ENCODE measurements around the gene ZNHIT2.
A peak's percentile ranks its signal among the peaks of the same experiment; 100 is the strongest.

ZNHIT2 gene

GRCh38 chr11:65104628-65105027, 12.9 kb downstream of the ZNHIT2 start:
- Histone ChIP-seq H3K27me3 (ENCODE audit: insufficient read depth, poor library complexity, severe bottlenecking) (no peaks in the 10 kb centered on the region), H3K36me3 (ENCODE audit: low read depth) (0 out of 2 replicates have a peak, but pooled peaks cover 8% of the 10 kb centered on the region), H3K4me1 (ENCODE audit: insufficient read depth, poor library complexity, severe bottlenecking) (no peaks in the 10 kb centered on the region), H3K27ac (ENCODE audit: poor library complexity, severe bottlenecking) (no peak overlapping the region), H3K4me3 (ENCODE audit: severe bottlenecking) (no peak overlapping the region), H3K9me3 (ENCODE audit: severe bottlenecking) (no peaks in the 10 kb centered on the region)
- DNase-seq (ENCODE audit: low spot score) (no peak), ATAC-seq (ENCODE audit: low read depth) (no peak)
- TF ChIP-seq CTCF (IDR thresholded peaks at IDR 0.05; ENCODE audit: poor library complexity, severe bottlenecking), result no peak

GRCh38 chr11:65103476-65103875, 14.0 kb downstream of the ZNHIT2 start:
- Histone ChIP-seq H3K9me3 (ENCODE audit: severe bottlenecking) (no peaks in the 10 kb centered on the region), H3K36me3 (ENCODE audit: low read depth) (0 out of 2 replicates have a peak, but pooled peaks cover 9% of the 10 kb centered on the region), H3K27me3 (ENCODE audit: insufficient read depth, poor library complexity, severe bottlenecking) (no peaks in the 10 kb centered on the region), H3K4me1 (ENCODE audit: insufficient read depth, poor library complexity, severe bottlenecking) (no peaks in the 10 kb centered on the region), H3K27ac (ENCODE audit: poor library complexity, severe bottlenecking) (no peak overlapping the region), H3K4me3 (ENCODE audit: severe bottlenecking) (no peak overlapping the region)
- ATAC-seq (ENCODE audit: low read depth) (no peak), DNase-seq (ENCODE audit: low spot score) (no peak)
- no peak for TF ChIP-seq CTCF (IDR thresholded peaks at IDR 0.05; ENCODE audit: poor library complexity, severe bottlenecking)

- no peaks in the 10 kb centered on the region for H3K4me1 ChIP-seq (ENCODE audit: insufficient read depth, poor library complexity, severe bottlenecking)
- H3K4me3 ChIP-seq (ENCODE audit: severe bottlenecking), result no peak overlapping the region
- H3K36me3 ChIP-seq (ENCODE audit: low read depth), result peaks cover 18% of the 10 kb centered on the region
- no peak overlapping the region for H3K27ac ChIP-seq (ENCODE audit: poor library complexity, severe bottlenecking)
- ATAC-seq (ENCODE audit: low read depth) (no peak), DNase-seq (ENCODE audit: low spot score) (no peak)
- no peak for TF ChIP-seq CTCF (IDR thresholded peaks at IDR 0.05; ENCODE audit: poor library complexity, severe bottlenecking)
- no peaks in the 10 kb centered on the region for H3K9me3 ChIP-seq (ENCODE audit: severe bottlenecking)
- H3K27me3 ChIP-seq (ENCODE audit: insufficient read depth, poor library complexity, severe bottlenecking), result no peaks in the 10 kb centered on the region
Observed at GRCh38 chr11:65102142-65103095, 15.1 kb downstream of the ZNHIT2 start.

- Histone ChIP-seq H3K27me3 (ENCODE audit: insufficient read depth, poor library complexity, severe bottlenecking) (no peaks in the 10 kb centered on the region), H3K4me1 (ENCODE audit: insufficient read depth, poor library complexity, severe bottlenecking) (peaks cover 5% of the 10 kb centered on the region), H3K9me3 (ENCODE audit: severe bottlenecking) (no peaks in the 10 kb centered on the region), H3K4me3 (ENCODE audit: severe bottlenecking) (no peak overlapping the region), H3K27ac (ENCODE audit: poor library complexity, severe bottlenecking) (no peak overlapping the region), H3K36me3 (ENCODE audit: low read depth) (peaks cover 24% of the 10 kb centered on the region)
- no peak for DNase-seq (ENCODE audit: low spot score)
- ATAC-seq (ENCODE audit: low read depth), result no peak
- TF ChIP-seq CTCF (IDR thresholded peaks at IDR 0.05; ENCODE audit: poor library complexity, severe bottlenecking), result peak; percentile 25
Observed at GRCh38 chr11:65100674-65101350, 16.7 kb downstream of the ZNHIT2 start.
